SK-N-SH (cell line): ENCODE data around the gene STPG2. TPM values are rescaled to one million over a fixed set of nuclear protein-coding genes. Genes with fewer than 3 reads are reported as not detected.

Source experiments
- CTCF ChIA-PET: fragments of 300-600, 350-600 bp; formaldehyde crosslinking; extraction: SDS; loops from one replicate; lab custom pipeline; 2021; lab: Yijun Ruan, JAX
- POLR2A ChIA-PET: fragments of 350-600 bp; sonication (Branson Sonifier 250); formaldehyde crosslinking; extraction: SDS; loops from one replicate; lab custom pipeline; 2020; ENCODE audit warnings: antibody characterized with exemption, inconsistent platforms; lab: Yijun Ruan, JAX
- DNase-seq: peaks from one replicate; pipeline ENCODE4 v3.0.0; 2012
- H2AFZ ChIP-seq: fragments of 200-600 bp; sonication (generic); 2 replicates; pipeline ENCODE4 v1.8.1; 2016; ENCODE audit warnings: antibody characterized with exemption, mild to moderate bottlenecking, low read depth
- H3F3A ChIP-seq: fragments of 200-600 bp; sonication (generic); replicated peaks from 2 replicates; pipeline ENCODE3; 2016; ENCODE audit warnings: antibody characterized with exemption, mild to moderate bottlenecking; ENCODE audit not compliant: insufficient read depth
- H3K27ac ChIP-seq, 2 experiments: fragments of 200-500 bp in 1 of 2; fragments of 200-600 bp in 1 of 2; sonication (Bioruptor generic) in 1 of 2; sonication (generic), shearing (Covaris generic) in 1 of 2; 2 replicates each; pipeline versions ENCODE4 v1.5.1 to v1.6.1; 2014 to 2016; ENCODE audit warnings: low read depth in 2 of 2, inconsistent platforms in 1 of 2, low read length in 1 of 2, mild to moderate bottlenecking in 1 of 2, mixed read lengths in 1 of 2
- H3K27me3 ChIP-seq: fragments of 200-600 bp; sonication (generic), shearing (Covaris generic); 2 replicates; pipeline ENCODE4 v1.6.1; 2016; ENCODE audit warnings: mixed run types; ENCODE audit not compliant: insufficient read depth
- H3K36me3 ChIP-seq, 2 experiments: fragments of 200-500 bp in 1 of 2; fragments of 200-600 bp in 1 of 2; sonication (Bioruptor generic) in 1 of 2; sonication (generic) in 1 of 2; replicated peaks in 1 of 2; 2 replicates each; pipeline versions ENCODE3 to v1.5.1; 2014 to 2016; ENCODE audit warnings: low read length in 1 of 2, mild to moderate bottlenecking in 1 of 2; ENCODE audit not compliant: insufficient read depth in 2 of 2, control insufficient read depth in 1 of 2
- H3K4me1 ChIP-seq, 2 experiments: fragments of 200-500 bp in 1 of 2; fragments of 200-600 bp in 1 of 2; sonication (Bioruptor generic) in 1 of 2; sonication (generic), shearing (Covaris generic) in 1 of 2; 2 replicates each; pipeline versions ENCODE4 v1.5.1 to v1.6.1; 2014 to 2016; ENCODE audit warnings: low read depth in 1 of 2, low read length in 1 of 2, mixed run types in 1 of 2; ENCODE audit not compliant: insufficient read depth in 2 of 2, control insufficient read depth in 1 of 2
- H3K4me2 ChIP-seq: fragments of 200-600 bp; sonication (generic), shearing (Covaris generic); 2 replicates; pipeline ENCODE4 v1.6.1; 2017; ENCODE audit warnings: mixed run types
- H3K4me3 ChIP-seq, 2 experiments: fragments of 200-500 bp in 1 of 2; fragments of 200-600 bp in 1 of 2; sonication (Bioruptor generic) in 1 of 2; sonication (generic), shearing (Covaris generic) in 1 of 2; 2 replicates each; pipeline versions ENCODE4 v1.5.1 to v1.8.1; 2014 to 2016; ENCODE audit warnings: low read depth in 2 of 2, inconsistent platforms in 1 of 2, low read length in 1 of 2, mild to moderate bottlenecking in 1 of 2, mixed read lengths in 1 of 2, moderate library complexity in 1 of 2
- H3K79me2 ChIP-seq: fragments of 200-600 bp; sonication (generic); 2 replicates; pipeline ENCODE4 v1.8.1; 2017; ENCODE audit warnings: mild to moderate bottlenecking; ENCODE audit not compliant: insufficient read depth
- H3K9ac ChIP-seq: fragments of 200-600 bp; sonication (generic); 2 replicates; pipeline ENCODE4 v1.6.1; 2017; ENCODE audit warnings: mixed run types
- H3K9me2 ChIP-seq: fragments of 200-600 bp; sonication (generic); 2 replicates; pipeline ENCODE4 v1.6.1; 2017; ENCODE audit warnings: mixed run types
- H3K9me3 ChIP-seq: fragments of 200-600 bp; sonication (generic); 2 replicates; pipeline ENCODE4 v1.6.1; 2017; ENCODE audit warnings: mixed run types, mild to moderate bottlenecking, moderate library complexity
- H4K20me1 ChIP-seq: fragments of 200-600 bp; sonication (generic); 2 replicates; pipeline ENCODE4 v1.6.1; 2017; ENCODE audit warnings: mild to moderate bottlenecking, mixed run types; ENCODE audit not compliant: insufficient read depth
- EP300 ChIP-seq, 2 experiments: IDR thresholded peaks; 2 replicates each; pipeline versions ENCODE4 v1.4.0 to v1.6.1; 2012; ENCODE audit warnings: borderline replicate concordance in 1 of 2, low read depth in 1 of 2, low read length in 1 of 2
- EZH2phosphoT487 ChIP-seq: fragments of 200-600 bp; sonication (generic); IDR thresholded peaks from 2 replicates; pipeline ENCODE4 v1.6.1; 2017; ENCODE audit warnings: low read depth, mixed run types, mild to moderate bottlenecking, antibody characterized with exemption, moderate library complexity, borderline replicate concordance
- FOSL2 ChIP-seq: IDR thresholded peaks from 2 replicates; pipeline ENCODE4 v1.4.0; 2012; ENCODE audit warnings: low read depth, mild to moderate bottlenecking, moderate library complexity, borderline replicate concordance
- FOXJ3 ChIP-seq: sonication (generic); formaldehyde crosslinking; IDR thresholded peaks from 2 replicates; pipeline ENCODE4 v1.5.1; 2020; ENCODE audit warnings: mild to moderate bottlenecking, missing genetic modification reagents
- GABPA ChIP-seq: IDR thresholded peaks from 2 replicates; pipeline ENCODE4 v1.4.0; 2012; ENCODE audit warnings: low read depth, mild to moderate bottlenecking
- JUND ChIP-seq: IDR thresholded peaks from 2 replicates; pipeline ENCODE4 v1.4.0; 2012
- MXI1 ChIP-seq: IDR thresholded peaks from 2 replicates; pipeline ENCODE4 v1.6.1; 2012; ENCODE audit warnings: mild to moderate bottlenecking, low read depth, low read length, improper control_type of control experiment
- NRF1 ChIP-seq: IDR thresholded peaks from 2 replicates; pipeline ENCODE4 v1.6.1; 2012; ENCODE audit warnings: low read depth, mild to moderate bottlenecking, low read length
- RCOR1 ChIP-seq: fragments of 150-350 bp; IDR thresholded peaks from 2 replicates; pipeline ENCODE4 v1.6.1; 2017; ENCODE audit warnings: antibody characterized with exemption, low read length
- RFX5 ChIP-seq: IDR thresholded peaks from 2 replicates; pipeline ENCODE4 v1.6.1; 2012; ENCODE audit warnings: mild to moderate bottlenecking, improper control_type of control experiment, low read length
- RXRA ChIP-seq: IDR thresholded peaks from 2 replicates; pipeline ENCODE4 v1.4.0; 2012; ENCODE audit warnings: low read depth, mild to moderate bottlenecking, borderline replicate concordance
- TAF1 ChIP-seq: IDR thresholded peaks from 2 replicates; pipeline ENCODE4 v1.6.1; 2012; ENCODE audit warnings: low read depth, mild to moderate bottlenecking, low read length, moderate library complexity, borderline replicate concordance
- TEAD4 ChIP-seq: IDR thresholded peaks from 2 replicates; pipeline ENCODE4 v1.4.0; 2012; ENCODE audit warnings: mild to moderate bottlenecking, borderline replicate concordance; ENCODE audit not compliant: insufficient read depth
- WGBS: methylation state at CpG from one replicate; pipeline ENCODE4 v1.1.6; 2017; ENCODE audit warnings: low lambda C conversion rate; 5-methylcytosine and 5-hydroxymethylcytosine counted together
- polyA plus RNA-seq, 3 experiments: library from polyadenylated mRNA; depleted of rRNA; stranded (reverse); fragments of >200 nt; gene quantifications; 2 replicates each; pipeline ENCODE4 v1.2.3, GENCODE V29; 2012
- TF ChIP-seq, protein P1 (sequence below): fragments of 150-350 bp; IDR thresholded peaks from 2 replicates; pipeline ENCODE4 v1.6.1; 2016; ENCODE audit warnings: mild to moderate bottlenecking, low read depth, low read length
- TF ChIP-seq, protein P2 (sequence below): fragments of 200-600 bp; sonication (generic); IDR thresholded peaks from 2 replicates; pipeline ENCODE4 v1.6.1; 2017; ENCODE audit warnings: antibody characterized with exemption, mild to moderate bottlenecking, moderate library complexity
- TF ChIP-seq, protein P3 (sequence below): IDR thresholded peaks from 2 replicates; pipeline ENCODE4 v1.4.0; 2012; ENCODE audit warnings: low read depth, borderline replicate concordance

The STPG2 gene
- polyA plus RNA-seq, 1 of the 3 experiments (the other 2 are of a cell fraction): not detected

DNA sequence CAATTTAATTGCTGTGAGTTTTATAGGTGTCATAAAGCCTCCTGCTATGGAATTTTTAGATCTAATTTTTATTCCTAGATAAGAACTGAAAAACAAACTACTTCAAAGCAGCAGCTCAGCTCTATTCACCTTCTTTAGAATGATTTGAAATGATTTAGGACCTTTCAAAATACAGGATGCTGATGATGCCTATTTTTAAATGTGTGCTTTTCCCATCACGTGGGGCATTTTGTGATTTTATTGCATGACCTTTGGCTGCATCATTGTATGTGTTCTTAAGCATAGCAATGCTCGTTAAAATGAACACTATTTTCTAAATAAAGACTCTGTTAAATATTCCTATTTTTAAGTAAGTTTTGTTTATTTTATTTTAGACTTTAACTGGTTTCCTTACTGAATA lies 537.3 kb downstream of the STPG2 start:
- no peak for DNase-seq
- no peaks in the 10 kb centered on the region for H4K20me1 ChIP-seq
- no peaks in the 10 kb centered on the region for H3K4me1 ChIP-seq
- ChIA-PET CTCF (no interaction called here), POLR2A (no interaction called here)
- no peaks in the 10 kb centered on the region for H3K9me2 ChIP-seq
- no peak for TF ChIP-seq JUND
- no peak for TF ChIP-seq EP300 (IDR thresholded peaks at IDR 0.05; ENCODE audit: borderline replicate concordance in 1 of 2, low read depth in 1 of 2, low read length in 1 of 2)
- no peak for TF ChIP-seq GABPA
- TF ChIP-seq MXI1: no peak
- no peak for TF ChIP-seq RXRA
- no peak for TF ChIP-seq RCOR1
- no peak for TF ChIP-seq TAF1
- TF ChIP-seq, protein P1, sequence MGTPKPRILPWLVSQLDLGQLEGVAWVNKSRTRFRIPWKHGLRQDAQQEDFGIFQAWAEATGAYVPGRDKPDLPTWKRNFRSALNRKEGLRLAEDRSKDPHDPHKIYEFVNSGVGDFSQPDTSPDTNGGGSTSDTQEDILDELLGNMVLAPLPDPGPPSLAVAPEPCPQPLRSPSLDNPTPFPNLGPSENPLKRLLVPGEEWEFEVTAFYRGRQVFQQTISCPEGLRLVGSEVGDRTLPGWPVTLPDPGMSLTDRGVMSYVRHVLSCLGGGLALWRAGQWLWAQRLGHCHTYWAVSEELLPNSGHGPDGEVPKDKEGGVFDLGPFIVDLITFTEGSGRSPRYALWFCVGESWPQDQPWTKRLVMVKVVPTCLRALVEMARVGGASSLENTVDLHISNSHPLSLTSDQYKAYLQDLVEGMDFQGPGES: no peak
- no peak for TF ChIP-seq EZH2phosphoT487
- TF ChIP-seq NRF1: no peak
- no peak for TF ChIP-seq RFX5
- no peak for TF ChIP-seq FOXJ3 (CRISPR knock-in tag)
- TF ChIP-seq, protein P2, sequence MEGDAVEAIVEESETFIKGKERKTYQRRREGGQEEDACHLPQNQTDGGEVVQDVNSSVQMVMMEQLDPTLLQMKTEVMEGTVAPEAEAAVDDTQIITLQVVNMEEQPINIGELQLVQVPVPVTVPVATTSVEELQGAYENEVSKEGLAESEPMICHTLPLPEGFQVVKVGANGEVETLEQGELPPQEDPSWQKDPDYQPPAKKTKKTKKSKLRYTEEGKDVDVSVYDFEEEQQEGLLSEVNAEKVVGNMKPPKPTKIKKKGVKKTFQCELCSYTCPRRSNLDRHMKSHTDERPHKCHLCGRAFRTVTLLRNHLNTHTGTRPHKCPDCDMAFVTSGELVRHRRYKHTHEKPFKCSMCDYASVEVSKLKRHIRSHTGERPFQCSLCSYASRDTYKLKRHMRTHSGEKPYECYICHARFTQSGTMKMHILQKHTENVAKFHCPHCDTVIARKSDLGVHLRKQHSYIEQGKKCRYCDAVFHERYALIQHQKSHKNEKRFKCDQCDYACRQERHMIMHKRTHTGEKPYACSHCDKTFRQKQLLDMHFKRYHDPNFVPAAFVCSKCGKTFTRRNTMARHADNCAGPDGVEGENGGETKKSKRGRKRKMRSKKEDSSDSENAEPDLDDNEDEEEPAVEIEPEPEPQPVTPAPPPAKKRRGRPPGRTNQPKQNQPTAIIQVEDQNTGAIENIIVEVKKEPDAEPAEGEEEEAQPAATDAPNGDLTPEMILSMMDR: no peak
- TF ChIP-seq TEAD4: no peak
- TF ChIP-seq, protein P3, sequence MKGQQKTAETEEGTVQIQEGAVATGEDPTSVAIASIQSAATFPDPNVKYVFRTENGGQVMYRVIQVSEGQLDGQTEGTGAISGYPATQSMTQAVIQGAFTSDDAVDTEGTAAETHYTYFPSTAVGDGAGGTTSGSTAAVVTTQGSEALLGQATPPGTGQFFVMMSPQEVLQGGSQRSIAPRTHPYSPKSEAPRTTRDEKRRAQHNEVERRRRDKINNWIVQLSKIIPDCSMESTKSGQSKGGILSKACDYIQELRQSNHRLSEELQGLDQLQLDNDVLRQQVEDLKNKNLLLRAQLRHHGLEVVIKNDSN: no peak
- TF ChIP-seq FOSL2: no peak
- WGBS: 25% methylated on average over 2 of the region's 2 CpGs
- H3K4me2 ChIP-seq: no peak overlapping the region
- H3K27me3 ChIP-seq: no peaks in the 10 kb centered on the region
- no peak overlapping the region for H3K9ac ChIP-seq
- H3K36me3 ChIP-seq: no peaks in the 10 kb centered on the region
- H3K9me3 ChIP-seq: no peaks in the 10 kb centered on the region
- no peak overlapping the region for H3K4me3 ChIP-seq
- no peaks in the 10 kb centered on the region for H3F3A ChIP-seq
- H2AFZ ChIP-seq: no peak overlapping the region
- no peak overlapping the region for H3K27ac ChIP-seq
- H3K79me2 ChIP-seq: no peaks in the 10 kb centered on the region
